UCSD-AML1 (cell line): ENCODE results near the gene DMRT1.

Source experiments
- DNase-seq: peaks from one replicate; lab custom pipeline; 2025; ENCODE audit not compliant: unreplicated experiment; lab: John Stamatoyannopoulos, UW

DMRT1 gene

DNA sequence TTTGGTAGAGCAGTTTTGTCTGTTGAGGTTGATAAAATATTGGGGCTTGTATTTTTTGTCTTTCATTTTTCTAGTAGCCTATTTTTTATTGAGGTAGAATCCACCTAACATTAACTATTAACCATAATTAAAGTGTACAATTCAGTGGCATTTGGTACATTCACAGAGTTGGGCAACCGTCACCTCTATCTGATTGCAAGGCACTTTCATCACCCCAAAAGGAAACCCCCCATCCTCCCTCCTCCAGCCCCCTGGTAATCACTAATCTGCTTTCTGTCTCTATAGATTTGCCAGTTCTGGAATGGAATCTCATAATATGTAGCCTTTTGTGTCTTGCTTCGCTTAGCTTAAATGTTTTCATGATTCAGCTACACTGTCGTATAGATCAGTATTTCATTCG is 79.4 kb downstream of the DMRT1 start:
- no peak for DNase-seq

DNA sequence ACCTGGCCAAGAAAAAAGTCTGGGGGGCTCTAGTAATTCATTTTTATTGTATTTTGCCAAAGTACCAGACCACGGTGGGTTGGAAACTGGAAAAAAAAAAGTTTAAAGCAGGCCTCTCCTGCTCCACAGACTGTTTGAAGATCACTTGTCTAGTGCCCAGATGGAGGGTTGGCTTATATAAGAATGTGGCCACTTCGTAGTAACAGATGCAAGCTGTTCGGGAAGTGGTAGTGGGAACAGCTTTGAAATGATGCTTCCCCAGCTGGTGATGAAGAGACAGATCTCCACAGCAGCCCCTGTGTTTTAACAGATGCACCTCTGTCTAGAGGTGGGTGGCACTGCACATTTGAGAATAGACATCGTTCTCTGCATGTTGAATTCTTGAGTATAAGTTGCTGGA is 80.7 kb downstream of the DMRT1 start:
- DNase-seq: no peak

DNA sequence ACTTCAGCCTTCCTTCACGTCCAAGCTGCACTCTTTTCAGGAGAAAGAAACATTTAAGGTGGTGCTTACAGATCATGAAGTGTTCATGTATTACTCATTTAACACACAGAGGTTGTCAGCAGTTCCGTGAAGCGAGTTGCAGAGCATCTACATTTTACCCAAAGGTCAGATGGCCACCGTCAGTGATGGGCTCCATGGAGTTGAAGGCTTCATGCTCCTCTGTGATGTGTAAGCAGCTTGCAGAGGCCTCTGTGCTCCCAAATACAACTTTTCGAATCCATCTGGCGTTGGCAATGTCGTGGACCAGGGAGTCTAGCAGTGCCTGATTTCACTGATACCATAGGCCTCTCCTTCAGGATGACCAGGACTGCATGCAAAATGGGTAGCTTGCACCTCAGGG is 81.2 kb downstream of the DMRT1 start:
- DNase-seq: no peak

DNA sequence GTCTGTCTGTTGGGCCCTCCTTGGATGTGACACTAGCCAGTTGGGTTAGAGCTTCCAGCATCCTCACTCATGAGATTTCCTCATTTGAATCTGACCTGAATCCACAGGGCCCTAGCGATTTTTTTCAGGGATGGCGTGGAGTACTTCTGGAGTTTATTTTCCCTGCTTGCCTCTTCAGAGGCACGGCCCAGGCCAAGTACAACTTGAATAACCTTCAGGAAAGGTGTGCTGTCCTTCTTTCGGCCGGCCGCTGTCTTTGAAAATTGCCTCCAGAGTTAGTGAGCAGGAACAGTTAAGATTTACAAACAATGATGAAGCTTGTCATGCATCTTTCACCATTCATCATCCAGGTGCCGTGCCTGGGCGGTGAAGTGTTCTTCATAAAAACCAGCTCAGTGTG is 85.5 kb downstream of the DMRT1 start:
- no peak for DNase-seq

DNA sequence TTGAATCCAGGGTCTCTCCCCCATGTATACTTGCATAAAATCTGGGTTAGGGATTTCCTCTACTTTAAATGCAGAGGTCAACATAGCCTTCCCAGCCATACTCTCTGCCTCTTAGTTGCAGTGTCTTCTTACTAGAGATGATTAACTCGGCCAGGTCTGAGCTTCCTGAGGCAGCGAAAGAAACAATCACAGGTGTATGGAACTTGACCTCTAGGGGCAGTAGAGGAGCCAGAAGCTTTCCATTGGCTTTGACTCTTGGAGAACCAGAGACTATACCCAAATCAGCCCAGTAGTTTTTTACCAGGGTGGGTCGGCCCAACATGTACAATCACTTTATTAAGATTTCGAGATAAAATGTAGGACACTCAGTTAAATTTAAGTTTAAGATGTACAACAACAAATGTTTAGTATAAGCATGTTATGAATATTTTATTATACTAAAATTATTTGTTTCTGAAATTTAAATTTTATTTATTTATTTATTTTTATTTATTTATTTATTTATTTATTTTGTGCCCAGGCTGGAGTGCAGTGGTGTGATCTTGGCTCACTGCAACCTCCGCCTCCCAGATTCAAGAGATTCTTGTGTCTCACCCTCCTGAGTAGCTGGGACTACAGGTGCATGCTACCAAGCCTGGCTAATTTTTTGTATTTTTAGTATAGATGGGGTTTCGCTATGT is 87.0 kb downstream of the DMRT1 start:
- DNase-seq: no peak

DNA sequence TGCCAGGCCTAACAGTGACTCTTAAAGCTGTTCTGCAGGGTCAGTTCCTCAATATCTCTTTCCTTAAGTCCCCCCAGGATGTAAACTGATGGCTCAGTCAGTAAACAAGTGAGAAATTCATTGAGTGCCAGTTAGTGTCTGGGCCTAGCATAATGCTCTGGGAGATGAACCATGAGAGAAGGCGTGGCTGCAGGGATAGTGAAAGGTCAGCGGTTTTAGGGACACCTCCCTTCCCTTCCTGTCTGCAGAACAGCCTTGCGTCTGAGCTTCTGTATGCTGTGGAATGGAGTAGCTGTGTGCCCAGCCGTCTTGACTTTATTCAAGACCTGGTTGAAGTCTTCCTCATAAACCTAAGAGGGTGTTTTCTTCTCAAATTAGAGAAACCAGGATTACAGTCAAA is 88.2 kb downstream of the DMRT1 start:
- no peak for DNase-seq

DNA sequence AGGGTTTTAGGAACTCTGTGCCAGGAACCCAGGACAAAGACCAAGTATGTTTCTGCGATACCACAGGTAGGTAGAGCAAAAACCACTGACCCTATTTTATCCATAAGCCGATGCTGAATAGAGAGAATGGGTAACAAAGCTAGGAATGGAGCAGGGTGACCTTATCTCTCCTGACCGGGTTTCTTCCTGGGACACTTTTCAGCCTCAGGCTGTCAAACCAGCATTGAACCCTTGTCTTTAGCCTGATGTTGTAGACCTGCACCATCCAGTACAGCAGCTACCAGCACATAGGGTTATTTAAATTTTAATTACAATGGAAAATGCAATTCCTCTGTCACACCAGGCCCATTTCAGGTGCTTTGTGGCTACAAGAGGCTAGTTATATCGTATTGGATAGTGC is 91.9 kb downstream of the DMRT1 start:
- DNase-seq: no peak

DNA sequence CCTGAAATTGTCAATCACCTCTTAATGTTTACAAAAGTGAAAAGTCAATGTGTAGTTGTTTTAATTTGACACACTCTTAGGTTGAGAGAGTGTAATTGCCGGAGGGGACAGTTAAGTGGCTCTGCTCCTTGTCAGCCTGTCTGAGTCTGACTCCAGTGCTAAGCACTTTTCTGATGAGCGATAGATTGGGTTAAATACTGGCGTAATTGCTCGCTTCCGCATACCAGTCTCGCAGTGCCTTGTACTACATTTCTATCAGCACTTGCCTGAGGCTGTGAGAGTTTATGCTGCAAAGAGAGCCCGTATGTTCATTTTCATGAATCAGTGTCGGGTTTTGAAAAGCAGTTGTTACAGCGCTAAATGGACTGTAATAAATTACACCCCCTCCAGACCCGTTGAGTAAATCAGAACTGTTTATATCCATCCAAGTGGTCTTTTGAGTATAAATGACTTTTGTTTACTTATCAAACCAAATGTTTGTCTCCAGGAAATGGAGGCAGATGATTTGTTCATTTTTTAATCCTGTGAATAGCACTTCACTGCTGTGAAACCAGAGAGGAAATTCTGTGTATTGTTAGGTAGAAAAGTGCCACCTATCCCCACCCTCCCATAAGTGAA is 94.0 kb downstream of the DMRT1 start:
- no peak for DNase-seq

DNA sequence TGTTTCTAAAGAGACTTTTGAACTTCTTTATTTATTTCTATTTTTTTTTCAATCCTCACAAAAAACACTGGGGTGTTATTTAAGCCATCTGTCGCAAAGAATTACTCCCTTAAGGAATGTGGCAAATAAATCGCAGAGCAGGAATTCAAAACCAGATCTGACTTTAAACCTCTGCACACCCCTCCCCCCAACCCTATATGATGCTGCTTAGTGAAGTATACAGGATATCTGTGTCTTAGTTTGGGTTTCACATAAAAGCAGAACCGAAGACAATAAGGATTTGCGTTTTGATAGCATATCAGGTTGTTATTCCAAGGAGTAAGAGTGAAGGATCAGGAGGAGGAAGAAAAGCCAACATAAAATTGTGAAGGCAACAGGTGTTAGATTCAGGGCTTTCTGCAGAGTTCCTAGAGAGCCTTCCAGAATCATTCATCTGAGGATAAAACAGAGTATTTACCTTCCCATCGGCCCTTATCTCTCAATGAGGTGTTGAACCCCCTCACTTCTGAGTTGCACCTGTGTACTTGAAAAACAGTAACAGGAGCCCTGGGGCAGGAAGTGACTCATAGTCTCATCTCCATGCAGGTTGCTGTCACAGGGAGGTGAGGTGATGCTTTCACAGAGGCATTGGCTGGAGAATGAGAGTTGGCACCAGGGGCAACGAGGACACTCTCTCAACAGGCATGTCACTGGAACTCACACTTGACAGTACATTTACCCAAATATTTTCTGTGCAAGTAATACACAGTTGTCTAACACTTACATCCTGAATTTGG is 101.5 kb downstream of the DMRT1 start:
- no peak for DNase-seq

DNA sequence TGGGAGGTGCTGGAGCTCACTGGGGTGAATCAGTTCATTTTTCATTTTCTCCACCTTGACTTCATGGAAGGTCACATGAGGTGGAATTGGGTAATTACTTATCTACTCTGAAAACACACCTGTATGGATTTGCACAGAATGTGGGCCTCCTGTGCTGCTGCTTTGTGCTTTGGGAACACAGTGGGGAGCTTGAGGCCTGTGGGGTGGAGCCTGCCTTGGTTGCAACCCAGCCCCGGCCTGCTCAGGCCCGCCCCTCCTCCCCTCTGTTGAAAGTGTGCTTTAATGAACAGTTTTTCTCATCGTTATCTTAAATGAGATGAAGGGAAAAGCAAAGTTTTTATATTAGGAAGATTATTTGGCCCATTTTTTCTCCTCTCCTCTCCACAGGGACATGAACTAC is 106.5 kb downstream of the DMRT1 start:
- no peak for DNase-seq

DNA sequence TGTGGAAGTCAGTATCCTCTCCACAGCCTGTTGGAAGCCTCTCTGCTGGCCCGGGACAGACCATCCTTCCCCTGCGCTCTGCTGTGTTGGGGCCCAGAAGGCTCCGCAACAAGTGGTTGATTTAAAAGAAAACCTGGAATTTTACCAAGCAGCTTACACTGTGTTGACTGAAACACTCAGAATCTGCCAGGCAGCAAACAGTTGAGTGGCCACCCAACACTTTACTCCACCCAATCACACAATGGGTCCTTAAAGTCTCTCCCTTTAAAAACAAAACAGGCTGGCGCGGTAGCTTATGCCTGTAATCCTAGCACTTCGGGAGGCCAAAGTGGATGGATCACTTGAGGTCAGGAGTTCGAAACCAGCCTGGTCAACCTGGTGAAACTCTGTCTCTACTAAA is 107.0 kb downstream of the DMRT1 start:
- DNase-seq: no peak

DNA sequence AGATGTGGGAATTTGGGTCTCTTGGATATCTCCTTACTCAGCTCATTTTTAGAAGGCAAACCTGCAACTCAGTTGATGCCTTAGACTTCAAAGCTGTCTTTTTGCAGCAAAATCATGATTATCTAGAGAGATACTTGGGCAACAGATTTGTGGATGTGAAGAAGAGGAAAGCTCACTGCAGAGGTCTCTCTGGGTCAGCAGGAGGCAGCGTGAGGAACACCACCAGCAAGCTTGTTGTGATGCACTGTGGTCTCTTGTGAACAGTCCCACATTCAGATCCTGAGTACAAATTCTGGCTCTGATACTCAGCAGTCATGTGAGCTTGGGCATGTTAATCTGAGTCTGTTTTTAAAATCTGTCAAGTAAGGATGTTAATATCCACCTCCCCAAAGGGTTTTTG is 108.6 kb downstream of the DMRT1 start:
- DNase-seq: no peak

DNA sequence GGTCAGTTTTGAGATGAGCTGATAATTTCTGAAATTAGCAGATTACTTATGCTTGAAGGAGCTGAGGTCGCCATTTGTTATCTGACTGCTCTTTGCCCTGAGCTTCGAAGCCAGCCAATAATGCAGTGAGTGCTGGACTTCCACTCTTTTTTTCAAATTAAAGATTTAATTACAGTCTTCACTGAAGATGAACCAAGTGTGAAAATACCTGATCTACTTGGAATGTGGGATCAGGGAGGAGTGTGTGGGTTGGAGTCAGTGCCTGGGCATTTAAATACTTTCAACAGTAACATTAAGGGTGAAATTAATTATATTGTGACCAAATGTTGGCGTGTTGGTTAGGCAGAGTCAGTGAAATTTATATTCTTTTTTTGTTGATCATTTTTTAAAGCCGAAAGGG is 111.0 kb downstream of the DMRT1 start:
- no peak for DNase-seq

DNA sequence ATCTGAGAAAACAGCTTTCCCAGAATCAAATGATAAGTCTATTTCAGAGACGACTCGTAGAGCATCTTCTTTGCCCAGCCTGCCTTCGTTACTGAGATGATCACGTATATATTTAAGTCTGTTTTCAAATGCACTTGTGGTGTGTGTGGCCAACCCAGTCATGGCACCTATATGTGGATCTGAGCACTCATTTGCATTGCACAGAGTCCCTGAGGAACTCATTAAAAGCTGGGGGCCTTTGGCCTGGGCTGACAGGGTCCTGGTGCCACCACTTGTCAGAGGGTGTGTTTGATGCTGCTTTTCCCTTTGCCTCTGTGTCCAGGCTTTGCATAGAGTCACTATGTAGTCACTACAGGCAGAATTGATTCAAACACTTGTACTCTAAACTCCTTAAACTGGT is 117.6 kb downstream of the DMRT1 start:
- DNase-seq: no peak

DNA sequence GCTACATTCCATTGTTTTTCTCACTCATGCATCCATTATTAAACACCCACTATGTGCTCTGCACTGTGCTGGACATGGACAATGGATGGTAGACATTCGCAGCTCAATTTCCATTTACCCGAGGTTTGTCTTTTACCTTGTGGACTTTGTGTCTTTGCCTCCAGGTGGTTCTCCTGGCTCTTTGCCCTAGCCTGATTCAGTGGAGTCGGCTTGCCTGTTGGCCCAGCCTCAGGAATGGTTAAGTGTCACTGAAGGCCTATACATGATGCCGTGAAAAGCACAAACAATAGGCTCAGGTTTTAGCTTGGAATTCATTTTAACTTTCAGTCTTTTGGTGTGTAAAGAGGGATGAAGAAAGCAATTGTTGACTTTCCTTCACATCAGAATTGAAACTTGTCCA is 118.4 kb downstream of the DMRT1 start:
- no peak for DNase-seq

DNA sequence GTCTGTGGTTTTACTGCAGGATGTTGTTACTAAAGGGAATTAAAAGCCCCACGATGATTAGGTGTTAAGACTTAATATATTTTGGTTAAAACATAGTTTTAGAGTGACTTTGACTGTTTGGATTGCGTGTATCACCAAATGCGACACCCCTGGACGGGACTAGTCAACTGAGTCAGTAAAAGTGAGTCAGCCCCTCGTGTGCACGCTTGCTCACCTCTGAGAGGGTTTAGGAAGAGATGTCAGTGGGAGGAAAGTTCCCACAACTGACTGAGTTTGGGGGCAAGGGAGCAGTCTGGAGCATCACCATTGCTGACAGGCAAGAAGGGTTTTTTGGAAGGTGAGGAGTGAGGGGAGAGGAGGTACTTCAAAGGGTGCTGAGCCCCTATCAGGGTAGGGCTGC is 120.5 kb downstream of the DMRT1 start:
- no peak for DNase-seq

DNA sequence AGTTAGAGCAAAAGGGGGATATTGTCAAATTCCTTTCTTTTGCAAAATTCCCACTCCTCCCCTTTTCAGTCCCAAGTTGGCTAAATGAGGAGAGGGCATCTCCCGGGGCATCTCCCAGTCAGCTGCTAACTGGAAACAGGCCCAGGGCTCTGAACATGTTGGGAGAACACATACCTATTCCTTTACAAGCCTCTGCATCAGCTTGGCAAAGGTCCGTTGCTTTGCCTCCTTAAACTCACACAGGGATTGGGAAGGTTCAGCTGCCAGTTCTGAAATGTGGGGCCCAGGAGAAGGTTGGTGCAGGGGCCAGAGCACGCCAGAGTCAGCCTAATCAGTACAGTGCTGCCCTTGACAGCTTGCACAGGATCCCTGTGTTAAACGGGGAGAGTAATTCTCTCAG is 124.0 kb downstream of the DMRT1 start:
- no peak for DNase-seq

DNA sequence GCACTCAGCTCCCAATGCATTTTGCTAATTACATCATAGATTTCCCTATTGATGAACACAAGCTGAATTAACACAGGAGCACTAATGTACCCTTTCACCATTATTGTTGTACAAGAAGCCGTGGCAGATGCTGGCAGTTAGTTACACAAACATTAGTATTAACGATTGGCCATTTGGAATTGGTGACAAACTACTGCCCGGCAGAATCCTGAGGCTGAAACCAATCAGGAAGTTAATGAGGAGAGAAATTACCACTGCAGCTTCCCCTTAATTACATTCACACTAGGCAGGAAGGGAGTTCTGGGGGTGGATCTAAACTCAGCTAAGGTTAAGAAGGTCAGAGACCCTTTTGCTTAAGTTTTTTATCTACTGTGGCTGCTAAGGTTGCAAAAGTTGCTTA is 125.4 kb downstream of the DMRT1 start:
- DNase-seq: no peak

DNA sequence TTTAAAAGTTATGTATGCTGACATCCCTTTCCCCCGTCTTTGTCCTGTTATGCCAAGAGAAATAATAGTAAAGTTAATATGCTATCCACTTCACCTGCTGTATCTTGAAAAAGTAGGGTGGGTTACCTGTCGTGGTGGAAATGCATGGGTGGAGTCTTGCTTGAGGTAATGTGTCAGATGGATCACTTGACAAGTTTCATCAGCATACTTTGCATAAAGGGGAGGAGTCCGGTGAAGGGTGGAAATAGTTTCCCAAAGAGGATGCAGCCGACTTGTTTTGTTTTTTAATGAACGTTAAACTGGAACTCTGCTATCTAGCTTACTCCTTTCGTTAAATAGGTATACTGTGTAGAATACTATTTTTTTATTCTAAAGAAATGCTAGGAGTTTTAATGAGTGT is 125.9 kb downstream of the DMRT1 start:
- DNase-seq: no peak

DNA sequence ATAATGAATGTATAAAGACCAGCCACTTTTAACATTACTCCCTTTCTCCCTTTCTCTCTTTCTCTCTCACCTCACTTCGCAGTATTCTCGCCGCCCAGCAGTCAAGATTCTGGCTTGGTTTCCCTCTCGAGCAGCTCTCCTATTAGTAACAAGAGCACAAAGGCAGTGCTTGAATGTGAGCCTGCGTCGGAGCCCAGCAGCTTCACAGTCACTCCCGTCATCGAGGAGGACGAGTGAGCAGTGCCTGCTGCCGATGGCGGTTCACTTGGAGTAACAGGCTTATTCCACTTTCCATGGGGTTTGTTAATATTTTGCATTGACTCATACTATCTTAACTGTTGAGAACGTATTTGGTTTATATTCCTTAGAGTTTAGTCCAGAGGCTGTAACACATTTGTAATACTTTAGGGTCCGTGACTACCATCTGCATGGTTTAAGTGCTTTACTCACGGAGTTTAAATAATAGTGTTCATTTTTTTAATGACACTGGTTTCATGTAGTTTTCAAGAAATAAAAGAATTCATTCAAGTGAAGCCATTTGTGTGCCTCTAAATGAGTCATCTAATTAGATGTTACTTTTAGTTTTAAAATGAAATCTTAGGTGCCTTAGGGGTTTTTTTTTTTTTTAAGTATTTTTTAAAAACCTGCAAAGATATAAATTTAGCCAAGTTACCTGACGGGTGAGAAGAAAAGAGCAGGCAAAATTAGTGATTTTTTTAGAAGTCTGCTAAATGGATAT is 126.6 kb downstream of the DMRT1 start:
- no peak for DNase-seq

DNA sequence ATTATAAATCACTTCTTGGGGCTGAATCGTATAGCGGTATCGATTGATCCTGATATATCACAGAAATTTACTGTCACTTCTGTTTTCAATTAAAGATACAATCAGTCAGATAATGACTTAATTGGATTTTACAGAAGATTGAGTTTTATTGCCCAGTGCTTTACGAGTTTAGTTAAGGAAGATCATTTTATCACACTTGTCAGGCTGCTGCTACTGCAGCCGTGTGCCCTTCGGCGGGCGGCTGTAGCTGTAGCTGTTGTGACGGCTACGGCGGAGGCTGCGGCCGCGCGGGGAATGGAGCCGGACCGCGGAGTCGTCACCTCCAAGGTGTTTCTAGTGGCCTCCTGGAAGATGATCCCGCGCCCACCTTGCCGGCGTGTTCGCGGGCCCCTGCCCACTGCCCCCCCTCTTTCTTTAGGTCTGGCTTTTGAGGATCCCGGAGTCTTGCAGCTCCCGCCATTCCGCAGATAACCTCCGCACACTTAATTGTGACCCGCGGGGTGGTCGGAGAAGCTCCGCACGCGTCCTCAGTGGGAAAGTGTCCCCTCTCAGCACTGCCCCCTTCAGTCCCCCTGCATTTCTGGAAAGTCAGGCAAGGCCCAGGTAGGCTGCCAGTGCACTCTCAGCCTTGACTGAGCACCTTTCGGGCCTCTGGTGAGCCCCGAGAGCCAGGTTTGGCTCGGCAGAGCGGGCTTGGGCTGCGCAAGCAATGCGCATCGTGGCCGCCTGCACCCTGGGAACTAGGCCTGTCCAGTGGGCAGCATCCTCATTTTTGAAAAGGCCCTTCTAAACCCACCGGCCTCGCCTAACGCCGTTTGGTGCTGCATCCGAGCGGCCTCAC is 128.0 kb downstream of the DMRT1 start:
- no peak for DNase-seq
